HUES64 (cell line): ENCODE data around the gene CWF19L1.

Experiments
- H3K27ac ChIP-seq: 2 replicates; pipeline ENCODE4 v1.7.0; 2013; ENCODE audit warnings: low read depth, low read length, inconsistent platforms
- H3K27me3 ChIP-seq: 2 replicates; pipeline ENCODE4 v1.6.1; 2013; ENCODE audit warnings: mild to moderate bottlenecking, low read length; ENCODE audit not compliant: insufficient read depth
- H3K36me3 ChIP-seq: 2 replicates; pipeline ENCODE4 v1.6.1; 2013; ENCODE audit warnings: mild to moderate bottlenecking, low read length; ENCODE audit not compliant: insufficient read depth
- H3K4me1 ChIP-seq: 2 replicates; pipeline ENCODE4 v1.6.1; 2013; ENCODE audit warnings: mild to moderate bottlenecking, low read length, moderate library complexity; ENCODE audit not compliant: insufficient read depth
- H3K4me3 ChIP-seq: 2 replicates; pipeline ENCODE4 v1.5.1; 2013; ENCODE audit warnings: mild to moderate bottlenecking, low read length, moderate library complexity
- H3K9ac ChIP-seq: 2 replicates; pipeline ENCODE4 v1.6.1; 2013; ENCODE audit warnings: mild to moderate bottlenecking, low read depth, low read length
- H3K9me3 ChIP-seq: 2 replicates; pipeline ENCODE4 v1.6.1; 2013; ENCODE audit warnings: low read depth, low read length; ENCODE audit not compliant: insufficient read depth
- whole genome bisulfite sequencing: fragments of 150-250, 120-280 bp; methylation state at CpG from one replicate; pipeline ENCODE4 v1.1.7; 2013; ENCODE audit warnings: missing lambda C conversion rate; 5-methylcytosine and 5-hydroxymethylcytosine counted together

The CWF19L1 gene

GRCh38 chr10:100204370-100204769 is 63.1 kb downstream of the CWF19L1 start:
- Histone ChIP-seq H3K36me3 (peaks cover 98% of the 10 kb centered on the region), H3K9ac (no peak overlapping the region), H3K27me3 (no peaks in the 10 kb centered on the region), H3K4me1 (no peaks in the 10 kb centered on the region), H3K4me3 (no peak overlapping the region), H3K27ac (no peak overlapping the region), H3K9me3 (no peaks in the 10 kb centered on the region)
- WGBS = 96% methylated on average over 2 of the region's 2 CpGs

DNA sequence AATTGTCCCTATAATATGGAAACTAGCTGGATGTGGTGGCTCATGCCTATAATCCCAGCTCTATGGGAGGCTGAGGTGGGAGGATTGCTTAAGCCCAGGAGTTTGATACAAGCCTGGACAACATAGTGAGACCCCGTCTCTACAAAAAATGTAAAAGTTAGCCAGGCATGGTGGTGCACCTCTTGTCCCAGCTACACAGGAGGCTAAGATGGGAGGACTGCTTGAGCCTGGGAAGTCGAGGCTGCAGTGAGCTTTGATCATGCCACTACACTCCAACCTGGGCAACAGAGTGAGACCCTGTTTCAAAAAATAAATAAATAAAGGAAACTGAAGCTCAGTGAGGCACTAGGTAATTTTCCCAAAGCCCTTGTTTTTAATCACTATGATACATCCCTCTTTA is 65.9 kb downstream of the CWF19L1 start:
- Histone ChIP-seq H3K9ac (no peak overlapping the region), H3K4me3 (no peak overlapping the region), H3K27me3 (no peaks in the 10 kb centered on the region), H3K9me3 (no peaks in the 10 kb centered on the region), H3K27ac (no peak overlapping the region), H3K4me1 (no peaks in the 10 kb centered on the region), H3K36me3 (peaks cover 98% of the 10 kb centered on the region)
- 92% methylated on average over 2 of the region's 2 CpGs for WGBS

DNA sequence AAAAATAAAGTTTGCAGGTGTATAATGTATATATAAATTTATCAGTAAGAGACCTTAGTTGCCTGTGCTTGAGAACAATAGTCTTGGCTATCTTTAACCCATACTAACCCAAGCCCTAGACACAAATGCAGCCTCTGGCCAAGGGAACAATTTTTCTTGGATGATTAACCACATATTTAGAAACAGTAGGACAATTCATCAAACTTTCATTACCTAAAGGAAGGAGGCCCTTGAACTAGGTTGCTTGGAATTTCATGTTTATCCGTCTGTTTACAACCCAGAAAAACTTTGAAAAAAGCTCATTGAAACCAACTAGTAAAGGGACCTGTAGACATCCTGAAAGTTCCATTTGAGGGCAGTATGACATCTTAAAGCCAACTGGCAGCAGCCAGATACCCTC is 72.7 kb downstream of the CWF19L1 start:
- Histone ChIP-seq H3K9me3 (no peaks in the 10 kb centered on the region), H3K4me3 (no peak overlapping the region), H3K9ac (no peak overlapping the region), H3K27me3 (no peaks in the 10 kb centered on the region), H3K27ac (no peak overlapping the region), H3K4me1 (no peaks in the 10 kb centered on the region), H3K36me3 (peaks cover 82% of the 10 kb centered on the region)
- WGBS = 100% methylated on average over 1 of the region's 1 CpG

GRCh38 chr10:100192350-100192749 is 75.1 kb downstream of the CWF19L1 start:
- Histone ChIP-seq H3K4me1 (no peaks in the 10 kb centered on the region), H3K4me3 (no peak overlapping the region), H3K9ac (no peak overlapping the region), H3K36me3 (peaks cover 80% of the 10 kb centered on the region), H3K27ac (no peak overlapping the region), H3K9me3 (no peaks in the 10 kb centered on the region), H3K27me3 (no peaks in the 10 kb centered on the region)
- 96% methylated on average over 2 of the region's 2 CpGs for WGBS

- WGBS = 44% methylated on average over 28 of the region's 28 CpGs
- Histone ChIP-seq H3K4me1 (peaks cover 10% of the 10 kb centered on the region; the same call in 1 of the 2 replicates), H3K9ac (peak overlapping the region; percentile 86), H3K27ac (peak overlapping the region; percentile 82), H3K36me3 (peaks cover 57% of the 10 kb centered on the region), H3K4me3 (peak overlapping the region; percentile 76), H3K9me3 (no peaks in the 10 kb centered on the region), H3K27me3 (no peaks in the 10 kb centered on the region)
Observed at GRCh38 chr10:100186253-100187212, 80.9 kb downstream of the CWF19L1 start.

DNA sequence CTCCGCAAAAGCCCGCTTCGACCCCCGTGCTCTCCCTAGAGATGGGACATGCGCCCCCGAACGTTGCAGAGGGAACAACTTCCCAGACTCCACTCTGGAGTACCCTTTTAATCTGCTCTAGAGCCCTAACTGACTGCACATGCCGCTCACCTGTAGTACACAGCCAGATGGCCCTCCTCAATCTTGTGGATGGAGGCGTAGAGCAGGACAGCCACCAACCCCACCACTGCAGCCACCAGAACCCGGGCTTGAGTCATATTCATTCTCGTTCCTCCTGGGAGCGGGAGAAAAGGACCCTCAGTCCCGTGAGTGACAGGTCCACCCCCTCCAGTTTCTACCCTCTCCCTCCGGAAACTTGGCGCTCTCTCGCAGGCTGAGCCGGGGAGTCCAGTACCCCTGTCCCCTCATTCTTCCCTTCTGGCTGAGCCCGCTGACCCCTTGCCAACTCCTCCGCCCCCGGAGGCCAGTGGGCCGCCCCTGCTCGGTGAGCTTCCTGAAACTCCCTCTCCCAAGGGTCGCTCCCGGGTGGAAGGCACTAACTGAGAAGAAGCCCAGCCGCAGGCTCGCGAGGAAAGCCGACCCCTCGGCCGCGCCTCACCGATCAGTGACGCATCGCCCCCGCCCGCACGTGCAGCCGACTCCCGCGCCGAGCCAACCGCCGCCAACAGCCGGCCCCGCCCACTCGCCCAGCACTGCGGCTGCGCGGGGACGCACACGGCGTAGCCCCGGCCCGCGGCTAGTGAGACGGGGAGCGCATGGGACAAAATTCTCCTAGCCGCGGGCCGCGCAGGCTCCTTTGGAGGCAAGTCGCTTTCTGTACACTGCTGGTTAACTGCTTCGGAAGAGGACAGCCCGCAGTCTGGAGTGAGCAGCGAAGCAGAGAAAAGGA is 81.8 kb downstream of the CWF19L1 start, which contains the start of gene ERLIN1:
ERLIN1 (minus strand) TSS at position 666 of the 889 bp plus-strand sequence; CDS start at position 263, 403 bp downstream.
- Histone ChIP-seq H3K9me3 (no peaks in the 10 kb centered on the region), H3K36me3 (peaks cover 53% of the 10 kb centered on the region), H3K4me3 (peak within 1 kb of the TSS; percentile 76), H3K27me3 (no peaks in the 10 kb centered on the region), H3K4me1 (peaks cover 10% of the 10 kb centered on the region; the same call in 1 of the 2 replicates), H3K27ac (peak within 1 kb of the TSS; percentile 82), H3K9ac (peak within 1 kb of the TSS; percentile 86)
- WGBS = under 1% methylated on average over 65 of the region's 65 CpGs

- no peak overlapping the region for H3K27ac ChIP-seq
- 13% methylated on average over 4 of the region's 4 CpGs for WGBS
- H3K4me3 ChIP-seq = peak overlapping the region; percentile 76
- peaks cover 10% of the 10 kb centered on the region; the same call in 1 of the 2 replicates for H3K4me1 ChIP-seq
- no peaks in the 10 kb centered on the region for H3K27me3 ChIP-seq
- H3K9me3 ChIP-seq = no peaks in the 10 kb centered on the region
- peaks cover 45% of the 10 kb centered on the region for H3K36me3 ChIP-seq
- peak overlapping the region; percentile 86 for H3K9ac ChIP-seq
Observed at GRCh38 chr10:100184840-100185239, 82.6 kb downstream of the CWF19L1 start.

GRCh38 chr10:100184426-100184825 is 83.0 kb downstream of the CWF19L1 start:
- Histone ChIP-seq H3K9ac (peak overlapping the region; percentile 86; the same call in 1 of the 2 replicates), H3K9me3 (no peaks in the 10 kb centered on the region), H3K4me1 (peaks cover 10% of the 10 kb centered on the region; the same call in 1 of the 2 replicates), H3K27ac (no peak overlapping the region), H3K27me3 (no peaks in the 10 kb centered on the region), H3K36me3 (peaks cover 41% of the 10 kb centered on the region), H3K4me3 (peak overlapping the region; percentile 76)
- WGBS = no CpG with 5 or more reads among the region's 1 CpG

- Histone ChIP-seq H3K36me3 (peaks cover 39% of the 10 kb centered on the region), H3K4me3 (no peak overlapping the region), H3K27me3 (no peaks in the 10 kb centered on the region), H3K9ac (no peak overlapping the region), H3K9me3 (no peaks in the 10 kb centered on the region), H3K4me1 (peaks cover 10% of the 10 kb centered on the region; the same call in 1 of the 2 replicates), H3K27ac (no peak overlapping the region)
- 92% methylated on average over 3 of the region's 3 CpGs for WGBS
Observed at GRCh38 chr10:100183481-100183880, 84.0 kb downstream of the CWF19L1 start.

DNA sequence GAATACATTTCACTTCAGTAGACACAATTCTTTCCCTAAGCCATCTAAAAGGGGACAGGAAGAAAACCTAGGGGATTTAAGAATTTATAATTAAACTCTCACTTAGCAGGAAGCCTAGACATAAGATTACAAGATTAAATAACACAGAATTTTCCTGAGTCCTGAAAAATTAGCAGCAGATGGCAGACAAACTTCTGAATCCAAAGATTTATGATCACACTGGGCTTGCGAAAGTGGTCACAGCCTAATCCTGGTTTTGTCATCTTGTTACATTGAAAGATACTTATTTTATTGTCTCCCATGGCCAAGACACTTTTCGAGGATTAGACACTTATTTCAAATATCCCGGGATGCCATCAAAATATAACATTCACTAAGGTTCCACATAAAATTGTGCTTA is 84.5 kb downstream of the CWF19L1 start:
- Histone ChIP-seq H3K9ac (no peak overlapping the region), H3K27ac (no peak overlapping the region), H3K4me3 (no peak overlapping the region), H3K36me3 (peaks cover 39% of the 10 kb centered on the region), H3K27me3 (no peaks in the 10 kb centered on the region), H3K9me3 (no peaks in the 10 kb centered on the region), H3K4me1 (peaks cover 10% of the 10 kb centered on the region; the same call in 1 of the 2 replicates)
- 96% methylated on average over 3 of the region's 3 CpGs for WGBS
